Colonic mucosa (tissue), 4 donors: ENCODE data around the gene DCLK1. TPM values are rescaled to one million over a fixed set of nuclear protein-coding genes. Genes with fewer than 3 reads are reported as not detected.

Source experiments
- DNase-seq: peaks from one replicate; pipeline ENCODE4 v3.0.0-alpha.2; 2020
- H3K27ac ChIP-seq: fragments of 200-600 bp; one replicate; pipeline ENCODE4 v1.8.0; 2021
- H3K27me3 ChIP-seq: fragments of 200-600 bp; one replicate; pipeline ENCODE4 v1.8.0; 2021
- H3K36me3 ChIP-seq: fragments of 200-600 bp; one replicate; pipeline ENCODE4 v1.8.0; 2021
- H3K4me1 ChIP-seq: fragments of 200-600 bp; one replicate; pipeline ENCODE4 v1.8.0; 2021; ENCODE audit warnings: mild to moderate bottlenecking
- H3K4me3 ChIP-seq: fragments of 200-600 bp; one replicate; pipeline ENCODE4 v1.8.0; 2021
- H3K9ac ChIP-seq, 2 donors: one replicate each; pipeline ENCODE4 v1.7.0; 2013; ENCODE audit warnings: control low read depth in 2 of 2, low read depth in 2 of 2, low read length in 2 of 2
- H3K9me3 ChIP-seq: fragments of 200-600 bp; one replicate; pipeline ENCODE4 v1.8.0; 2021
- intact Hi-C: fragments of 100-400 bp; cut with DNase I; formaldehyde crosslinking; loops from one replicate; pipeline ENCODE4 v1.14.1; 2022
- total RNA-seq, 2 donors: library from RNA; stranded (reverse); fragmentation: NEBNext Ultra II Directional in 1 of 2; extraction: Animal tissue kit (Norgen Biotek cat#: 25700) in 1 of 2; gene quantifications; one replicate each; pipeline ENCODE4 v1.2.1, GENCODE V29; 2021
- TF ChIP-seq, protein P1 (sequence below): fragments of 200-600 bp; IDR thresholded peaks from one replicate; pipeline ENCODE4 v1.8.0; 2022; ENCODE audit warnings: antibody characterized with exemption, mild to moderate bottlenecking
- donor health status: healthy.
- donor health status: DM: no; HTN: no; CAD: no.
- donor health status: DM: no; HTN: no; CAD: no.

Gene DCLK1
- total RNA-seq, 2 donors from 2014 or later, result 1.5 to 5.0 TPM

DNA sequence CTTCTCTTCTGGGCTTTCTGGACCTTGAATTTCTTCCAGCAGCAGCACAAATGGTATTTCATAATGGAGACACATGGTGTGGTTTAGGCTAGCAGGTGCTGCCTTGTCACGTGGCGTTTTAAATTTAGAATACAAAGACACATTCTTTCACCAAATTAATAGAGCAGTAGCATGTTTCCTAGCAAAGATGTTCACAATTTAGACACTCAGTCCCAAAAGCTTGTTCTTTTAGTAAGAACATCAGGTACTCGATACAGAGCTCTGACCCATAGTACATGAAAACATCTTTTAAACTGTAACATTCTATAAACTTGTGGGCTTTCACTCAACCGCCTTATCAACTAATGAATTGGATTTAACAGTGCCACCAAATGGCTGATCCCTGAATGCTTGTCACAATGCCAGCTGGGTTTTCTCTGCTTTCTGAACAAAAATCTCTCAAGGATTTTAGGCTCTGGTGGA, 290.1 kb downstream of the DCLK1 start:
- no peaks in the 10 kb centered on the region for H3K4me1 ChIP-seq
- TF ChIP-seq, protein P1, sequence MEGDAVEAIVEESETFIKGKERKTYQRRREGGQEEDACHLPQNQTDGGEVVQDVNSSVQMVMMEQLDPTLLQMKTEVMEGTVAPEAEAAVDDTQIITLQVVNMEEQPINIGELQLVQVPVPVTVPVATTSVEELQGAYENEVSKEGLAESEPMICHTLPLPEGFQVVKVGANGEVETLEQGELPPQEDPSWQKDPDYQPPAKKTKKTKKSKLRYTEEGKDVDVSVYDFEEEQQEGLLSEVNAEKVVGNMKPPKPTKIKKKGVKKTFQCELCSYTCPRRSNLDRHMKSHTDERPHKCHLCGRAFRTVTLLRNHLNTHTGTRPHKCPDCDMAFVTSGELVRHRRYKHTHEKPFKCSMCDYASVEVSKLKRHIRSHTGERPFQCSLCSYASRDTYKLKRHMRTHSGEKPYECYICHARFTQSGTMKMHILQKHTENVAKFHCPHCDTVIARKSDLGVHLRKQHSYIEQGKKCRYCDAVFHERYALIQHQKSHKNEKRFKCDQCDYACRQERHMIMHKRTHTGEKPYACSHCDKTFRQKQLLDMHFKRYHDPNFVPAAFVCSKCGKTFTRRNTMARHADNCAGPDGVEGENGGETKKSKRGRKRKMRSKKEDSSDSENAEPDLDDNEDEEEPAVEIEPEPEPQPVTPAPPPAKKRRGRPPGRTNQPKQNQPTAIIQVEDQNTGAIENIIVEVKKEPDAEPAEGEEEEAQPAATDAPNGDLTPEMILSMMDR, result no peak
- intact Hi-C loops, result no loop called here
- no peak overlapping the region for H3K4me3 ChIP-seq
- no peak for DNase-seq
- no peaks in the 10 kb centered on the region for H3K36me3 ChIP-seq
- H3K9me3 ChIP-seq, result no peaks in the 10 kb centered on the region
- H3K27ac ChIP-seq, result no peak overlapping the region
- no peak overlapping the region for H3K9ac ChIP-seq
- H3K27me3 ChIP-seq, result no peaks in the 10 kb centered on the region

DNA sequence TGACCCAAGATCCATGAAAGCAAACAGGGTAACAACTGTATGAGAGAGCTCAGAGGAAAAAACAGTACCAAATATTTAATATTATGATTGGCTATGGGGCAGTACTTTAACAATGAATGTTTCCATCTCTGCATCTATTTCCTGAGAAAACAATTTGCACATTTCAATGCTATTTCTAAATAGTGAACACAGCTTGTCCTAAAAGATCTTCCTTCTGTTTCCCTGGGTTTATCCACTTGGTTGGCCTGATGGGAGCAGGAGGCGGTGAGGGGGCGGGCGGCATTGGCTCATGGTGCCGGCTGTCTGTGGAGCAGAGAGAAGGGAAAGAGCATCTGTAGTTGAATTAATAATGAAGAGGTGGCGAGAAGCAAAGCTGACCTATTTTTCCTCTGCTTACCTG, 291.4 kb downstream of the DCLK1 start:
- Histone ChIP-seq H3K4me3 (no peak overlapping the region), H3K27ac (no peak overlapping the region), H3K9ac (no peak overlapping the region), H3K36me3 (no peaks in the 10 kb centered on the region), H3K9me3 (no peaks in the 10 kb centered on the region), H3K4me1 (no peaks in the 10 kb centered on the region), H3K27me3 (no peaks in the 10 kb centered on the region)
- DNase-seq, result no peak
- intact Hi-C loops, result no loop called here
- TF ChIP-seq, protein P1, result no peak

DNA sequence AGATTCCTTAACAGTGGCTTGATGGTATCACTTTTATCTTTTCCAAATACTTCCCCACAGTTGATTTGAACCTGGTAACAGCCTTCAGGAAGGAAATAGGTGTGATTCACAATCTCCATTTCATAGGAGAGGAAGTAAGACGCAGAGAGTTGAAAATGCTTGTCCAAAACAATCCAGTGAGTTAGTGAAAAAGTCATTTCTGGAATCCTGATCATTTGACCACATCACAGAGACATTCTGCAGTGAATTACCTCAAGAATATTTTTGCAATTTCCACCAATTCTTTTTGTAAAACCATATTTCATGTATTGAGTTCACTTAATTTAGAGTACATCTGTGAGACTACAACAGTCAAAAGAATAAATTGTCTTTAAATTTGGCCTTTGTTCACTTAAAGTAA, 292.8 kb downstream of the DCLK1 start:
- TF ChIP-seq, protein P1, result no peak
- no peak overlapping the region for H3K27ac ChIP-seq
- intact Hi-C loops, result no loop called here

DNA sequence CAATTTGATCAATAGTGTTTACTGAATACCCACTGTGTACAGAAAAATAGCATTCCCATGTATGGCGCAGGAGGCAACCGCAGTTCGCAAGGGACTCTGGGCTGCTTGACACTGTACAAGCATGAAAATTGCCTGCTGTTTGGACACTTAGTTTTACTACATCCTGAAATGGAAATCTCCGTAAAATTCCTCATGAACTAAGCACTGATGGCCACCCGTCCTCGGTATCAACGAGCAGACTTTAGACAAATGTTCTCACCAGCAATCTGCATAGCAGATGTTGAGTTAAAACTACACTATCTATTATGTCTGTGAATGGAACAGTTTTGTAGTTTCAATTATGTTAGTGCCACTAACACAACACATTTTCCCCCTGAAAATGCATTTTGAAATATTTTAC, 294.7 kb downstream of the DCLK1 start:
- Histone ChIP-seq H3K36me3 (no peaks in the 10 kb centered on the region), H3K4me3 (no peak overlapping the region), H3K27ac (no peak overlapping the region), H3K9me3 (no peaks in the 10 kb centered on the region), H3K27me3 (no peaks in the 10 kb centered on the region), H3K9ac (no peak overlapping the region), H3K4me1 (no peaks in the 10 kb centered on the region)
- DNase-seq, result no peak
- intact Hi-C loops, result no loop called here
- TF ChIP-seq, protein P1, result no peak

More for the DNA sequence above, 292.8 kb downstream of the DCLK1 start:
- no peak overlapping the region for H3K9ac ChIP-seq
- DNase-seq, result no peak
- no peaks in the 10 kb centered on the region for H3K4me1 ChIP-seq
- no peaks in the 10 kb centered on the region for H3K36me3 ChIP-seq
- H3K9me3 ChIP-seq, result no peaks in the 10 kb centered on the region
- no peaks in the 10 kb centered on the region for H3K27me3 ChIP-seq
- no peak overlapping the region for H3K4me3 ChIP-seq

DNA sequence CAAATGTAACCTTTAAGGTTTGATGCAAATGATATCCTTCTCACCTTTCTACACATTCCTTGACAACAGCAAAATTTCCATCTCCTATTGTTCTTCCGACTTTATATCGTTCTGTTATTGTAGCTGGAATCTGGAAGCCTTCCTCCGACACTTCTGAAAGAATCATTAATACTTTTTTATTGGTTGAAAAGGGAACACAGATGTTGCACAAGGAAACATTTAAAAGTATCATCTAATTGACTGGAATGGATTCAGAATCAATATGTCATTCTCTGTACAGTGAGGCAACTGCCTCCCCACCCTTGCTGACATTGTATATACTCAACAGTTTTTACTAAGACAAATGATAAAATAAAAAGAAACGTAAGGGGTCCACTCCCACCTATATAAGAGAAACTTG, 295.2 kb downstream of the DCLK1 start:
- no peak overlapping the region for H3K27ac ChIP-seq
- H3K4me3 ChIP-seq, result no peak overlapping the region
- intact Hi-C loops, result no loop called here
- H3K4me1 ChIP-seq, result no peaks in the 10 kb centered on the region
- no peaks in the 10 kb centered on the region for H3K36me3 ChIP-seq
- no peak for DNase-seq
- no peaks in the 10 kb centered on the region for H3K27me3 ChIP-seq
- H3K9ac ChIP-seq, result no peak overlapping the region
- no peaks in the 10 kb centered on the region for H3K9me3 ChIP-seq
- TF ChIP-seq, protein P1, result no peak
